AG09319 (cell line): ENCODE measurements around the gene HSPA1L.
"Not testable (repeated sequence)": the region's sequence is repeated elsewhere in the genome, so short reads cannot be mapped to it uniquely, and the experiment has no call there.

Experiments used
- DNase-seq: peaks from one replicate; pipeline ENCODE4 v3.0.0-alpha.2; 2010; ENCODE audit warnings: low read depth; ENCODE audit errors: extremely low read depth
- CTCF ChIP-seq: IDR thresholded peaks from 2 replicates; pipeline ENCODE4 v1.5.1; 2011; ENCODE audit warnings: low read depth, mild to moderate bottlenecking, inconsistent platforms, low read length, moderate library complexity

Gene HSPA1L

GRCh38 chr6:31811645-31812044 is 3.4 kb downstream of the HSPA1L start:
- TF ChIP-seq CTCF = no peak
- no peak for DNase-seq

GRCh38 chr6:31808599-31808998 is 6.5 kb downstream of the HSPA1L start:
- DNase-seq = not testable (repeated sequence)

GRCh38 chr6:31806470-31807272 is 8.4 kb downstream of the HSPA1L start, which contains the start of gene LSM2:
Gene LSM2, minus strand, starts transcription at chr6:31806966. Its CDS starts 209 bp downstream, at chr6:31806757.
- peak; percentile 95 for DNase-seq
- TF ChIP-seq CTCF = peak; percentile 8

- no peak for TF ChIP-seq CTCF
Measured at GRCh38 chr6:31805939-31806469, 9.1 kb downstream of the HSPA1L start.

GRCh38 chr6:31801031-31801927 is 13.8 kb downstream of the HSPA1L start:
- not testable (repeated sequence) for DNase-seq

More at GRCh38 chr6:31805939-31806469, 9.1 kb downstream of the HSPA1L start:
- DNase-seq = no peak

- no peak for TF ChIP-seq CTCF
Measured at GRCh38 chr6:31799781-31800180, 15.3 kb downstream of the HSPA1L start.

GRCh38 chr6:31797588-31797987 is 17.5 kb downstream of the HSPA1L start:
- DNase-seq = no peak
- TF ChIP-seq CTCF = no peak

More at GRCh38 chr6:31799781-31800180, 15.3 kb downstream of the HSPA1L start:
- DNase-seq = no peak

GRCh38 chr6:31796993-31797385 is 18.1 kb downstream of the HSPA1L start:
- TF ChIP-seq CTCF = no peak
- no peak for DNase-seq
